Gastrocnemius medialis (tissue), 4 donors: ENCODE results near the gene PIGV. TPM values are rescaled to one million over a fixed set of nuclear protein-coding genes. Genes with fewer than 3 reads are reported as not detected.

ENCODE experiments used
- ATAC-seq, 2 donors: fragments of 150-250 bp; one replicate each; pipeline ENCODE4 v1.9.1; 2016
- DNase-seq, 2 donors: peaks; one replicate each; pipeline ENCODE4 v3.0.0-alpha.2; 2019
- H3K27ac ChIP-seq, 4 donors: fragments of 200-600 bp; sonication (generic); 1 replicate in 1 of 4; 2 replicates in 3 of 4; pipeline ENCODE4 v1.5.1; 2016 to 2018; ENCODE audit warnings: mild to moderate bottlenecking in 2 of 4, moderate library complexity in 1 of 4
- H3K27me3 ChIP-seq, 3 donors: fragments of 200-600 bp; sonication (generic) in 2 of 3; 1 replicate in 1 of 3; 2 replicates in 2 of 3; pipeline versions ENCODE4 v1.5.1 to v1.6.0; 2016 to 2019; ENCODE audit warnings: mild to moderate bottlenecking in 1 of 3, moderate library complexity in 1 of 3
- H3K36me3 ChIP-seq, 2 donors: fragments of 200-600 bp; sonication (generic) in 1 of 2; one replicate each; pipeline ENCODE4 v1.5.1; 2017 to 2018
- H3K4me1 ChIP-seq, 2 donors: fragments of 200-600 bp; sonication (generic) in 1 of 2; one replicate each; pipeline ENCODE4 v1.5.1; 2016 to 2017; ENCODE audit warnings: mild to moderate bottlenecking in 2 of 2
- H3K4me3 ChIP-seq, 4 donors: fragments of 200-600 bp; sonication (generic) in 3 of 4; 1 replicate in 1 of 4; 2 replicates in 3 of 4; pipeline ENCODE4 v1.5.1; 2016 to 2019; ENCODE audit warnings: mild to moderate bottlenecking in 2 of 4
- H3K9me3 ChIP-seq, 3 donors: fragments of 200-600 bp; sonication (generic) in 2 of 3; 1 replicate in 1 of 3; 2 replicates in 2 of 3; pipeline ENCODE4 v1.5.1; 2016 to 2019
- CTCF ChIP-seq, 5 experiments: fragments of 450-650 bp in 3 of 5; fragments of 200-600 bp in 2 of 5; sonication (generic) in 2 of 5; IDR thresholded peaks in 4 of 5; conservative IDR thresholded peaks in 1 of 5; 1 replicate in 4 of 5; 2 replicates in 1 of 5; pipeline ENCODE4 v1.5.1; 2016 to 2019; ENCODE audit warnings: antibody characterized with exemption in 5 of 5, mild to moderate bottlenecking in 3 of 5, moderate library complexity in 3 of 5
- POLR2A ChIP-seq, 2 donors: fragments of 450-650 bp; IDR thresholded peaks; one replicate each; pipeline ENCODE4 v1.6.1; 2017; ENCODE audit warnings: antibody characterized with exemption in 2 of 2, mild to moderate bottlenecking in 2 of 2, moderate library complexity in 2 of 2
- in situ Hi-C, 4 donors: fragments of 200-750 bp; cut with MboI; loops; one replicate each; pipeline versions ENCODE4 v1.15.0 to v1.8.0; 2017; ENCODE audit warnings: low sequenced_read_pairs in 4 of 4
- intact Hi-C: fragments of 100-400 bp; cut with DNase I; formaldehyde crosslinking; loops from one replicate; pipeline ENCODE4 v1.15.1; 2023; ENCODE audit warnings: low total_unique reads
- total RNA-seq, 4 donors: library from RNA; depleted of rRNA; stranded (reverse); fragments of >200 nt; gene quantifications; one replicate each; pipeline versions ENCODE4 v1.1.0 to v1.2.3, GENCODE V29; 2016

The PIGV gene
- total RNA-seq, 4 donors from 2014 or later = 2.9 to 16.0 (median 5.8) TPM

GRCh38 chr1:26791626-26792025 lies 3.9 kb downstream of the PIGV start:
- no peak for DNase-seq
- Histone ChIP-seq H3K27me3 (no peaks in the 10 kb centered on the region), H3K27ac (peak overlapping the region in 3 of 4 donors; percentile 51 to 97 (median 93)), H3K4me1 (peaks cover 25 to 34% of the 10 kb centered on the region in 2 donors), H3K36me3 (peaks cover 0 to 11% of the 10 kb centered on the region in 2 donors), H3K9me3 (no peaks in the 10 kb centered on the region), H3K4me3 (no peak overlapping the region)
- no peak for ATAC-seq
- no peak for TF ChIP-seq CTCF (IDR thresholded peaks at IDR 0.05 in 4 of 5, conservative IDR thresholded peaks at IDR 0.05 in 1 of 5)
- no peak for TF ChIP-seq POLR2A (IDR thresholded peaks at IDR 0.05)
- intact Hi-C loops (no loop called here), in situ Hi-C loops (loop anchor here in 3 of 4 donors (5.0 to 10.0 kb wide), 3 partner anchors 117 to 189 kb away; no protein-coding TSS in a partner anchor)

- TF ChIP-seq POLR2A (IDR thresholded peaks at IDR 0.05) (no peak), CTCF (IDR thresholded peaks at IDR 0.05 in 4 of 5, conservative IDR thresholded peaks at IDR 0.05 in 1 of 5) (no peak)
- in situ Hi-C loops = loop anchor here in 3 of 4 donors (5.0 to 10.0 kb wide), 3 partner anchors 118 to 191 kb away; no protein-coding TSS in a partner anchor
- Histone ChIP-seq H3K4me3 (no peak overlapping the region), H3K4me1 (peaks cover 18 to 34% of the 10 kb centered on the region in 2 donors), H3K36me3 (peaks cover 0 to 11% of the 10 kb centered on the region in 2 donors), H3K9me3 (no peaks in the 10 kb centered on the region), H3K27ac (no peak overlapping the region), H3K27me3 (no peaks in the 10 kb centered on the region)
- intact Hi-C loops = no loop called here
- no peak for ATAC-seq
- no peak for DNase-seq
These were observed 5.2 kb downstream of the PIGV start for GRCh38 chr1:26792924-26793323.

- peaks cover 25 to 47% of the 10 kb centered on the region in 2 donors for H3K4me1 ChIP-seq
- no peaks in the 10 kb centered on the region for H3K27me3 ChIP-seq
- H3K9me3 ChIP-seq = no peaks in the 10 kb centered on the region
- no peak for ATAC-seq
- intact Hi-C loops (no loop called here), in situ Hi-C loops (loop anchor here in 3 of 4 donors (5.0 to 10.0 kb wide), 3 partner anchors 120 to 192 kb away; no protein-coding TSS in a partner anchor)
- no peak for TF ChIP-seq CTCF (IDR thresholded peaks at IDR 0.05 in 4 of 5, conservative IDR thresholded peaks at IDR 0.05 in 1 of 5)
- TF ChIP-seq POLR2A (IDR thresholded peaks at IDR 0.05) = no peak
- H3K36me3 ChIP-seq = peaks cover 0 to 11% of the 10 kb centered on the region in 2 donors
- no peak for DNase-seq
- H3K4me3 ChIP-seq = no peak overlapping the region
- no peak overlapping the region for H3K27ac ChIP-seq
These were observed 6.6 kb downstream of the PIGV start for GRCh38 chr1:26794391-26794790.

- no peak for DNase-seq
- in situ Hi-C loops = loop anchor here in 3 of 4 donors (5.0 to 10.0 kb wide), 3 partner anchors 123 to 195 kb away; no protein-coding TSS in a partner anchor
- ATAC-seq = peak; percentile 20 to 25
- Histone ChIP-seq H3K27ac (peak overlapping the region; percentile 77 to 89 (median 80)), H3K4me3 (no peak overlapping the region), H3K4me1 (peaks cover 30 to 39% of the 10 kb centered on the region in 2 donors), H3K27me3 (no peaks in the 10 kb centered on the region), H3K36me3 (peaks cover 0 to 11% of the 10 kb centered on the region in 2 donors), H3K9me3 (no peaks in the 10 kb centered on the region)
- TF ChIP-seq CTCF (IDR thresholded peaks at IDR 0.05 in 4 of 5, conservative IDR thresholded peaks at IDR 0.05 in 1 of 5) (no peak), POLR2A (IDR thresholded peaks at IDR 0.05) (peak in 1 of 2 donors; percentile 5)
- intact Hi-C loops = no loop called here
These were observed 9.9 kb downstream of the PIGV start for GRCh38 chr1:26797627-26798026.
